GM21717 (cell line): ENCODE data around the gene LHFPL3.

Experiments used
- ATAC-seq: cut with Tn5 transposase; IDR thresholded peaks from one replicate; pipeline ENCODE4 v1.9.1; 2021; ENCODE audit warnings: mild to moderate bottlenecking, moderate library complexity; ENCODE audit not compliant: unreplicated experiment

The LHFPL3 gene

GRCh38 chr7:104367926-104368325, 39.5 kb downstream of the LHFPL3 start:
- no peak for ATAC-seq

GRCh38 chr7:104371216-104371979, 43.0 kb downstream of the LHFPL3 start:
- ATAC-seq, result no peak

DNA sequence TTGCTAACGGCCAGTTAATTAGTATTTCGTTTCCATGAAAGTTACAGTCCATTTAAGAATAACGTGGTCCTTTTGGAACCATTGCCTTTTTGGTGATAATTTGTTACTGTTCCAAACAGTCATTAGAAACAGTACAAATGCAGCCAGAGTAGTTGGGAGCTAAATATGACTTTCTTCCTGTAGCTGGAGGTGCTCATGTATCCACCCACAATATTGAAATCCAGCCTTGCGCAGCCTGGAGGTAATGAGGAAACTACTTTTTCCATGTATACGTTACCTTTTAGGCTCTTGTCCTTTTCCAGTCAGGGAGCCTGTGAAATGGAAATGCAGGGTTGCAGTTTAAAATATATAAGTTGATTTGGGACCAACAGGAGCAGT, 43.6 kb downstream of the LHFPL3 start:
- ATAC-seq, result no peak

GRCh38 chr7:104382616-104383015, 54.2 kb downstream of the LHFPL3 start:
- no peak for ATAC-seq

DNA sequence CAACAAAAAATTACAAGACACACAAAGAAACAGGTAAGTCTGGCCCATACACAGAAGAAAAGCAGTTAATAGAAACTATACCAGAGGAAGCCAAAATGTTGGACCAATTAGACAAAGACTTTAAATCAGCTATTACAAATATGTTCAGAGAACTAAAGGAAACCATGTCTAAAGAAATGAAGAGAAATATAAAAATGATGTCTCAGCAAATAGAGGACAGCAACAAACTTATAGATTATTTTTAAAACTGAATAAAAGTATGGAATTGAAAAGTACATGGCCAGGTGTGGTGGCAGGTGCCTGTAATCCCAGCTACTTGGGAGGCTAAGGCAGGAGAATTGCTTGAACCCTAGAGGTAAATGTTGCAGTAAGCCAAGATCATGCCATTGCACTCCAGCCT, 58.5 kb downstream of the LHFPL3 start:
- ATAC-seq, result no peak

DNA sequence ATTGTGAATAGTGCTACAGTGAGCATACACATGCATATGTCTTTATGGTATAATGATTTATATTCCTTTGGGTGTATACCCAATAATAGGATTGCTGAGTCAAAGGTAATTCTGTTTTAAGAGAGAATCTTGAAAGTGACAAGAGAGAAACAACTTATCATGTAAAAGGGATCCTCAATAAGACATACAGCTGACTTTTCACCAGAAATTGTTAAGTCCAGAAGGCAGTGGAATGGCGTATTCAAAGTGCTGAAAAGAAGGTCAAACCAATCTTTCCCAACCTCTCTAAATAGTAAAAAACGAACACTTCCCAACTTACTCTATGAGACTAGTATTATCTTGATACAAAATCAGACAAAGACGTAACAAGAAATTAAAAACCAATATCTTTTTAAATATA, 59.8 kb downstream of the LHFPL3 start:
- ATAC-seq, result no peak

- ATAC-seq, result no peak
Observed at GRCh38 chr7:104395162-104395561, 66.8 kb downstream of the LHFPL3 start.

DNA sequence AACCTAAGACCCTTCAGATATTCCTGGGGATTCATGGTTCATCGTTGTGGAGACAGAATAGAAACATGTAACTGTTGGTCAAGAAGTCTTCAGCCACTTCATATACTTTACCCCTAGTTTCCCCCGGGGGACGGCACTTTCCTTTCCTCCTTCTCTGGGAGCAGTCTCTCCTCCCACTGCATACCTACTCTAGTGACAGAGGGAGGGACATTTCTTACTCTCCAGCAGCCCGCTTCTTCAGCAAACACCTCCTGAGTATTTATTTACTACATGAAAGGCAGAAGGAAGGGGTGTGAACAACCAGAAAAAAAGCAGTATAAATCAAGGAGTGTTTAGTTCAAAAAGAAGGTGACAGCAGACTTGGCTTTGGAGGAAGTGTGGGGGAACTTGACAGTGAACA, 69.0 kb downstream of the LHFPL3 start:
- no peak for ATAC-seq

DNA sequence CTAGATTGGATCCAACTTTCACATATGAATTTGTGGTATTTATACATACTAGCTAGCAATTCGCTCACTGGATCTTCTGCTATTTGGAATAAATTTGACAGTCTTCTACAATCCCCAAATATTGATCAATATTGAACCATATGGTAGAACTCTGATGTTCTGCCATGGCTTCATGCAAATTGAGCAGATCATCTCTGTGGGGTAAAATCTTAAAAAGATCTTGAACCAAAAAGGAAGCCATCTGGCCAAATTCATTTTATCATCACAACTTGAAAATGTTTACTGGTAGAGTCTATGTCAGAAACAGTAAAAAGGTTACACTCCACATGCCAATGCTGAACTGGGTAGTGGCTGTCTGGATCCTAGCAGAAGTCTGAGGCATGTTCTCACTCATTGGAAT, 80.0 kb downstream of the LHFPL3 start:
- ATAC-seq, result no peak

DNA sequence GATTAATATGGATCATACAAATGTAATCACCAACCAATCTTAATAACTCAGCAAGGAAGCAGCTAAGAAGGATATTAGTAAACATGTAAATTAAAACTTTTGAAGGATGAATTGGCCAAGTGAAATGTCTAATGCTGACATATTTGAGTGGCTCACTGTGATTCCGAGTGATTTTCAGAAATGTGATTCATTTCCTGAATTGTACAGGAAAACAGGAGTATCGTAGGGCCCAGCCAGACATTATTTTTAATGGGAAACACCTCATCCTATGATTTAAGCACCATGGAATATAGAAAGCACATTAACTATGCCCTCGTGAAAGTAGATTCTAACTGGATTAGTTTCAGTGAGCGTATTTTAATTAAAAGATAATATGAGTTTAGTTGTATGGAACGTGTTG, 82.3 kb downstream of the LHFPL3 start:
- no peak for ATAC-seq

- no peak for ATAC-seq
Observed at GRCh38 chr7:104412911-104413310, 84.5 kb downstream of the LHFPL3 start.

DNA sequence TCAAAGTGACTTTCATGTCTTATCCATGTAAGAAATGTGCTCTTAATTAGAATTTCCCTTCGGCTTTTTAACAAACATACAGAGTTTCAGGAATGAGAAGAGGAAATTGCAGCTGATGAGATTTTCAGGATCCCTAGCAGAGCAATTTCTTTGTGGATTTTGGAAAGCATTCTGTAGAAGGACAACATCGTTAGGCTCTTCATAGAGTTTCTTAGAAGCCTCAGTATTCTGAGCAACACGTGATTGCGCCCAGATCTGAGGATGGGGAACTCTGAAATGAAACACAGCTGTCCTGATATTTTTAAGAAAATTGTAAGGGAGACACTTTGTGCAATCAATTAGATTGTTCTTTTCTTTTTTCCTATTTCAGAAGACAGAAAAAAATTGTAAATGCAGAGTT, 85.8 kb downstream of the LHFPL3 start:
- no peak for ATAC-seq

DNA sequence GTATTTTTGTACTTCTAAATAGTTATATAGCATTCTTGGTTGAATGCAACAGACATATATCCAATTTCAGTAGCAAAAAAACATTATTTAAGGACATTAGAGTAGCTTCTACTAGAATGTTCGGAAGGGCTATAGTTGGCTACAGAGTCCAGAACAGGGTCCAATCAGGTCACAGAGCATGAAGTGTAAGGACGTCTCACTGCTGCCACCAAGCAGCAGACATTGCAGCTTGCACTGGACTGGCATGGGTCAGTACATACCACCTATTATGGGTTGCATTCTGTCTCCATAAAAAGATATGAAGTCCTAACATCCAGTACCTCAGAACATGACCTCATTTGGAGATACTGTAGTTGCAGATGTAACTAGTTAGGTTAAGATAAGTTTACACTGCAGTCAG, 87.3 kb downstream of the LHFPL3 start:
- ATAC-seq, result no peak

DNA sequence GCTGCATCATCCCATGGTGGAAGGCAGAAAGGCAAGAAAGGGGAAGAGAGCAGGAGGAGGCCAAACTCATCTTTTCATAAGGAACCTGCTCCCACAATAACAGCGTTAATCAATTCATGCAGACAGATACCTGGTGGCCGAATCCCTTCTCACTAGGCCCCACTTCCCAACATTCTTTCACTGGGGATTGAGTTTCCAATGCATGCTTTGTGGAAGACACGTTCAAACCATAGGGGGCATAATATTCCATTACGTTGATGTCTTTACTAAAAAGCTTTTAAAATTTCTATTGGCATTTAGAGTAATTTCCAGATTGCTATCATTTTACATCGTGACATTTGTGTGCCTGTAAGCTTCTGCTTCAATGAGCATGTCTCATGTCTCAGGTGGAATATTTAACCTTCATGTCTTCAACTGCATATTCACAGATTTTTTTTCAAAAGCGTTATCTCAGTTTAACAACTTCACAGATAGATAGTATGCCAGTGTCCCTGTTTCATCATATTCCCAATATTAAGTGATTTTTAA, 88.5 kb downstream of the LHFPL3 start:
- no peak for ATAC-seq

- ATAC-seq, result no peak
Observed at GRCh38 chr7:104431930-104432329, 103.5 kb downstream of the LHFPL3 start.

DNA sequence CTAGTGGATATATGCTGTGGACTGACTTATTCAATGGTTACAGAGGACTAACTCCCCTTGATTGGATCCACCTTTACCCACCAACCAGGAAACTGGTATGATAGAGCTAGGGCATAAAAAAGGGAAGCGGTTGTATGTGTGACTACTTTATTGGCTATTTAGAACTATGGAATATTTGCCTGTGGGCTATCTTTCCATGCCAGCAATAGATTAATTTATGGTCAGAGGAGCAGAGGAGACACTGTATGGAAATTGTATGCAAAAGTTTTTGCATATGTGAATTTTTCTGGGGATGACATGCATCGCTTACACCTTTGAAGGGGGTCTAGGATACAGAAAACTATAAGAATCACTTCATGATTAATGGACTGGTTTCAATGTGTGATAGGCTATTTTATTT, 105.7 kb downstream of the LHFPL3 start:
- ATAC-seq, result no peak

GRCh38 chr7:104442481-104442880, 114.1 kb downstream of the LHFPL3 start:
- no peak for ATAC-seq

DNA sequence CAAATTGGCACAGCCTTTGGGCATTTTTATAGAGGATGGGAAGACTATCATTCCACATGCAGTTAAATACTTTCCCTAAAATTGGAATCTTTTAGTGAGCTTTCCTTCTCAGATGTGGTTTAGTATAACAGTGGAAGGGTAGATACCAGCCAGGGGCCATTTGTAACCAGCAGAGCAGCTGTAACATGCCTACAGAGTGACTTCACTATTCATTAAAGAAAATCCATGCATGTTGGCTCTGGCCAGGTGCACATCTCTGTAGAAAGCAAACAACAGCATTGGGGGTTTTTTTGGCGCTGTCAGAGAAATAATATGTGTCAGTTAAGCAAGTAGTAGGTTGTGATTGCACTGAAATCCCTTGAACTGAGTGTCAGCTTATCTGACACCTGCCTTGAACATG, 115.6 kb downstream of the LHFPL3 start:
- no peak for ATAC-seq

- ATAC-seq, result no peak
Observed at GRCh38 chr7:104445393-104445792, 117.0 kb downstream of the LHFPL3 start.

DNA sequence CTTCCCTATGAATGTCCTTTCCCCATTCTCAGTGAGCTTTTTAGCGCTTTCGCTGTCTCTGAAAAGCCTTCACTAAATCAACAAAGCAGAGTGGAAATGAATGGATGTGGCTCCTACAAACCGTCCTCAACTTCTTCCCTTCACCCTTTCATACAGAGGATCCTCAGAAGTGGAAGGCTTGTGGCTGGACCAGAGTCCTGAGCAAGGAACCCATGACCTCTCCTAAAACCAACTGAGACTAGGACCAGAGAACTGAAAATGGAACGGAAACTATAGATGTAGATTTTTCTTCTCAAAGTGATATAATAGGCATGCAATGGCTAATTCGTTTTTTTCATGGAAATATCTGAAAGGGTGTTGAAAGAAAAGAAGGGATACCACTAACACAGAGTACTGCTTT, 122.5 kb downstream of the LHFPL3 start:
- no peak for ATAC-seq

DNA sequence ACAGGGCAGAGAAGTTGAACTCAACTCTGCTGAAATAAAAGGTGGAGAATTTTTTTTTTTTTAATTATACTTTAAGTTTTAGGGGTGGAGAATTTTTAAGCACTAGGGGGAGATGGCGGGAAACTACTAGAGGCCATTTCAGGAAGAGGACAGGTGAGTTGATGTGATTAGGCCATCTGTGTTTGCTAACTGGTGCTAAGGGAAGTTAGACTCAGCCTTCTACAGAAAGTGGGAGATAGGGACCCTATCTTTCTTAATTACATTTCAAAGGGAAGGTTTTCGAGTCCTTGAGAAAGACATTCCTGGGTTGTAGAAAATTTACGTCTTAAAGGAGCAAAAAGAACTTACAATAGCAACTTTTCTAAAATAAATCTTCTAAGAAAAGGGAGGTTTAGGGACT, 124.8 kb downstream of the LHFPL3 start:
- ATAC-seq, result no peak

DNA sequence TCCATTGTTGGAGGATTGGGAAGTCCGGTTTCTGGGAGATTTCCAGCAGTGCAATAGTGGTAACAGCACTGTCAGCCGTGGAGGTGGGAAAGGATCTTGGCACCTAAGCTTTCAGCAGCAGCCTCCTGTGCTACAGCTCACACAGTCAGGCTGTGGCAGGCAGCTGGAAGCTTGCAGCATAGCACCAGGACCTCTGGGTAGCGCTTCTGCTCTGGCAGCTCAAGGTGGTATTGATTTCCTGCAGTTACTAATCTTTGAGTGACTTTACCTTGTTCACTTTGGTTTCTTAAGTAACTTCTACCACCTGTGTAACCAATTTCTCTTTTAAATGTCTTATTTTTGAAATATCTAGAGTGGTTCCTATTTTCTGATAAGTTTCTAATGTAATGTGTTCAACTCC, 130.5 kb downstream of the LHFPL3 start:
- no peak for ATAC-seq
